ENCODE measurements around the gene MIB1. TPM values are rescaled to one million over a fixed set of nuclear protein-coding genes. Genes with fewer than 3 reads are reported as not detected.

The MIB1 gene
- total RNA-seq, 3 donors from 2014 or later (not counting 1 experiment from before 2014, with no cell fraction given), result 27.5 to 38.4 (median 35.6) TPM

GRCh38 chr18:21853775-21854552 is 113.4 kb downstream of the MIB1 start:
- TF ChIP-seq, protein P1, sequence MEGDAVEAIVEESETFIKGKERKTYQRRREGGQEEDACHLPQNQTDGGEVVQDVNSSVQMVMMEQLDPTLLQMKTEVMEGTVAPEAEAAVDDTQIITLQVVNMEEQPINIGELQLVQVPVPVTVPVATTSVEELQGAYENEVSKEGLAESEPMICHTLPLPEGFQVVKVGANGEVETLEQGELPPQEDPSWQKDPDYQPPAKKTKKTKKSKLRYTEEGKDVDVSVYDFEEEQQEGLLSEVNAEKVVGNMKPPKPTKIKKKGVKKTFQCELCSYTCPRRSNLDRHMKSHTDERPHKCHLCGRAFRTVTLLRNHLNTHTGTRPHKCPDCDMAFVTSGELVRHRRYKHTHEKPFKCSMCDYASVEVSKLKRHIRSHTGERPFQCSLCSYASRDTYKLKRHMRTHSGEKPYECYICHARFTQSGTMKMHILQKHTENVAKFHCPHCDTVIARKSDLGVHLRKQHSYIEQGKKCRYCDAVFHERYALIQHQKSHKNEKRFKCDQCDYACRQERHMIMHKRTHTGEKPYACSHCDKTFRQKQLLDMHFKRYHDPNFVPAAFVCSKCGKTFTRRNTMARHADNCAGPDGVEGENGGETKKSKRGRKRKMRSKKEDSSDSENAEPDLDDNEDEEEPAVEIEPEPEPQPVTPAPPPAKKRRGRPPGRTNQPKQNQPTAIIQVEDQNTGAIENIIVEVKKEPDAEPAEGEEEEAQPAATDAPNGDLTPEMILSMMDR (IDR thresholded peaks at IDR 0.05), result no peak
- Mint-ChIP-seq H3K27me3 (ENCODE audit: low read depth in 2 of 2) (no peaks in the 10 kb centered on the region), H3K9me3 (no peaks in the 10 kb centered on the region), H3K36me3 (peaks cover 11% of the 10 kb centered on the region), H3K27ac (no peak overlapping the region), H3K4me1 (peaks cover 0 to 10% of the 10 kb centered on the region in 2 donors), H3K4me3 (no peak overlapping the region)
- no peak for DNase-seq
- ATAC-seq, result no peak
- WGBS (ENCODE audit: insufficient coverage), result 94% methylated on average over 3 of the region's 6 CpGs
- no peak overlapping the region for H3K27ac ChIP-seq (ENCODE audit: low read length)
- no peaks in the 10 kb centered on the region for H3K9me3 ChIP-seq (ENCODE audit: control insufficient read depth, insufficient read depth, low read length)
- intact Hi-C loops (cut with micrococcal nuclease), result no loop called here
- no peaks in the 10 kb centered on the region for H3K27me3 ChIP-seq (ENCODE audit: control insufficient read depth, insufficient read depth, low read length)
- H3K4me3 ChIP-seq (ENCODE audit: low read length), result no peak overlapping the region
- H3K4me1 ChIP-seq (ENCODE audit: control insufficient read depth, insufficient read depth, low read length), result no peaks in the 10 kb centered on the region
- H3K36me3 ChIP-seq (ENCODE audit: control insufficient read depth, insufficient read depth, low read length), result peaks cover 23% of the 10 kb centered on the region

DNA sequence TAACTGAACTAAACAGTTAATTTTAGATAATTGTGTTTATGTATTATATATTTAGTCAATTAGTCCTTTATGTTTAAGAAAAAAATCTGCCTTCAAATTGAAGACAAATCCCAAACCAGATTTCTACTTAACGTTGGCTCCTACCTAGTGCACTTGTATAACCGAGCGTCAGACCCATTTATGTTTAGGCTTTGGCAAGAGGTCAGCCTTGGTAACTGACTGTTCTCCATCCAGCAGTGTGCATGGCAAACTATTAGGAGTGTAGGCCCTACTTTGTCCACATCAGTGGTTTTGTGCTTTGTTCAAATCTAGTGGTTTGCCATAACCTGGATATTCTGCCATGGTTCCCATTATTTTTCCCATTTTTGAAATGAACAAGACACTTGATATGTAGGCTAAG is 114.8 kb downstream of the MIB1 start:
- H3K36me3 ChIP-seq (ENCODE audit: control insufficient read depth, insufficient read depth, low read length), result peaks cover 25% of the 10 kb centered on the region

GRCh38 chr18:21857871-21858270 is 117.3 kb downstream of the MIB1 start:
- Histone ChIP-seq H3K27ac (ENCODE audit: low read length) (no peak overlapping the region), H3K27me3 (ENCODE audit: control insufficient read depth, insufficient read depth, low read length) (no peaks in the 10 kb centered on the region), H3K9me3 (ENCODE audit: control insufficient read depth, insufficient read depth, low read length) (no peaks in the 10 kb centered on the region), H3K36me3 (ENCODE audit: control insufficient read depth, insufficient read depth, low read length) (peaks cover 28% of the 10 kb centered on the region), H3K4me3 (ENCODE audit: low read length) (no peak overlapping the region), H3K4me1 (ENCODE audit: control insufficient read depth, insufficient read depth, low read length) (no peaks in the 10 kb centered on the region)
- H3K4me3 Mint-ChIP-seq, result no peak overlapping the region
- TF ChIP-seq, protein P1 (IDR thresholded peaks at IDR 0.05), result no peak
- WGBS (ENCODE audit: insufficient coverage), result 55% methylated on average over 3 of the region's 3 CpGs
- intact Hi-C loops (cut with micrococcal nuclease), result no loop called here
- H3K27me3 Mint-ChIP-seq (ENCODE audit: low read depth in 2 of 2), result no peaks in the 10 kb centered on the region
- H3K4me1 Mint-ChIP-seq, result peaks cover 0 to 2% of the 10 kb centered on the region in 2 donors
- ATAC-seq (no peak), DNase-seq (no peak)
- H3K9me3 Mint-ChIP-seq, result no peaks in the 10 kb centered on the region
- H3K36me3 Mint-ChIP-seq, result peaks cover 11% of the 10 kb centered on the region
- H3K27ac Mint-ChIP-seq, result peak overlapping the region in 1 of 2 donors; percentile 7

More for the DNA sequence above, 114.8 kb downstream of the MIB1 start:
- H3K4me3 Mint-ChIP-seq, result no peak overlapping the region
- no peaks in the 10 kb centered on the region for H3K27me3 ChIP-seq (ENCODE audit: control insufficient read depth, insufficient read depth, low read length)
- H3K4me1 ChIP-seq (ENCODE audit: control insufficient read depth, insufficient read depth, low read length), result no peaks in the 10 kb centered on the region
- ATAC-seq (no peak), DNase-seq (no peak)
- peaks cover 11% of the 10 kb centered on the region for H3K36me3 Mint-ChIP-seq
- TF ChIP-seq, protein P1 (IDR thresholded peaks at IDR 0.05), result no peak
- no peak overlapping the region for H3K27ac ChIP-seq (ENCODE audit: low read length)
- H3K27me3 Mint-ChIP-seq (ENCODE audit: low read depth in 2 of 2), result no peaks in the 10 kb centered on the region
- intact Hi-C loops (cut with micrococcal nuclease), result no loop called here
- 100% methylated on average over 3 of the region's 3 CpGs for WGBS (ENCODE audit: insufficient coverage)
- H3K27ac Mint-ChIP-seq, result no peak overlapping the region
- peaks cover 0 to 10% of the 10 kb centered on the region in 2 donors for H3K4me1 Mint-ChIP-seq
- no peak overlapping the region for H3K4me3 ChIP-seq (ENCODE audit: low read length)
- H3K9me3 ChIP-seq (ENCODE audit: control insufficient read depth, insufficient read depth, low read length), result no peaks in the 10 kb centered on the region
- no peaks in the 10 kb centered on the region for H3K9me3 Mint-ChIP-seq

All from natural killer cell (primary cell).